ENCODE results near the gene RUNDC1. TPM values are rescaled to one million over a fixed set of nuclear protein-coding genes. Genes with fewer than 3 reads are reported as not detected.

The RUNDC1 gene
- total RNA-seq (2014; rRNA removed; shearing (Covaris generic)) = 11.1 and 11.9 TPM in 2 replicates
- 6.1 and 6.9 TPM in 2 replicates for polyA plus RNA-seq (2016; fragmentation: Nextera tagmentation; extraction: Ambion mirVana)
- long read RNA-seq, transcript RUNDC1-201 (5 exons, 3,828 nt) = major isoform, 5 of 8 reads
- long read RNA-seq, partial matches to known transcripts = 1 of 8 reads
- long read RNA-seq, other reads (novel, unspliced or antisense) = 1 of 8 reads

- Mint-ChIP-seq H3K27me3 (ENCODE audit: insufficient read depth, low read depth, poor library complexity) (peaks cover 18% of the 10 kb centered on the region), H3K36me3 (ENCODE audit: low read depth) (peaks cover 9% of the 10 kb centered on the region; the same call in 2 of the 3 replicates), H3K27ac (peak within 1 kb of the TSS; percentile 95), H3K9me3 (no peaks in the 10 kb centered on the region; the same call in 2 of the 3 replicates), H3K4me3 (peak within 1 kb of the TSS; percentile 96), H3K4me1 (peaks cover 17% of the 10 kb centered on the region)
- H3K4me1 ChIP-seq (ENCODE audit: insufficient read depth) = peaks cover 16% of the 10 kb centered on the region
- peak within 1 kb of the TSS; percentile 96 for H3K4me2 ChIP-seq
- peaks cover 9% of the 10 kb centered on the region; the same call in 1 of the 2 replicates for H3F3A ChIP-seq (replicated peaks; ENCODE audit: low read depth)
- peak within 1 kb of the TSS; percentile 96 for H3K27ac ChIP-seq (ENCODE audit: low read depth)
- 0 out of 2 replicates have a peak, but pooled peaks cover 4% of the 10 kb centered on the region for H4K20me1 ChIP-seq (replicated peaks; ENCODE audit: insufficient read depth)
- no peaks in the 10 kb centered on the region for H3K36me3 ChIP-seq (ENCODE audit: insufficient read depth)
- H3K4me3 ChIP-seq = peak within 1 kb of the TSS; percentile 92
- TF ChIP-seq ZNF114 (CRISPR knock-in tag; IDR thresholded peaks at IDR 0.05) = no peak
- TF ChIP-seq JUNB (IDR thresholded peaks at IDR 0.05; ENCODE audit: unreplicated experiment) = no peak
- TF ChIP-seq CREB1 (CRISPR knock-in tag; IDR thresholded peaks at IDR 0.05; ENCODE audit: low read depth) = peak; percentile 73
- TF ChIP-seq POLR2AphosphoS5 (IDR thresholded peaks at IDR 0.05; ENCODE audit: low read depth) = peak; percentile 68
- TF ChIP-seq STAT1 (IDR thresholded peaks at IDR 0.05; ENCODE audit: unreplicated experiment) = no peak
- H3K27me3 ChIP-seq (ENCODE audit: insufficient read depth) = no peaks in the 10 kb centered on the region
- ATAC-seq (peak; percentile 77), DNase-seq (ENCODE audit: low spot score) (peak; percentile 97)
- peak within 1 kb of the TSS; percentile 100 for H2AFZ ChIP-seq
- no peaks in the 10 kb centered on the region for H3K9me2 ChIP-seq (ENCODE audit: insufficient read depth)
- peaks cover 33% of the 10 kb centered on the region for H3K79me2 ChIP-seq (replicated peaks; ENCODE audit: insufficient read depth)
Measured at GRCh38 chr17:42980274-42980765, at the start of gene RUNDC1. Gene RUNDC1 (plus strand): TSS chr17:42980565. CDS start chr17:42980577, 12 bp downstream.

- H3K4me1 Mint-ChIP-seq = no peaks in the 10 kb centered on the region; the same call in 2 of the 3 replicates
- H3K27ac Mint-ChIP-seq = no peak overlapping the region
- Histone ChIP-seq H3K9me2 (ENCODE audit: insufficient read depth) (no peaks in the 10 kb centered on the region), H3K27me3 (ENCODE audit: insufficient read depth) (no peaks in the 10 kb centered on the region), H3K4me1 (ENCODE audit: insufficient read depth) (no peaks in the 10 kb centered on the region), H4K20me1 (replicated peaks; ENCODE audit: insufficient read depth) (no peaks in the 10 kb centered on the region), H2AFZ (no peak overlapping the region), H3F3A (replicated peaks; ENCODE audit: low read depth) (no peaks in the 10 kb centered on the region), H3K4me2 (no peak overlapping the region), H3K4me3 (no peak overlapping the region), H3K79me2 (replicated peaks; ENCODE audit: insufficient read depth) (no peaks in the 10 kb centered on the region), H3K27ac (ENCODE audit: low read depth) (no peak overlapping the region), H3K36me3 (ENCODE audit: insufficient read depth) (no peaks in the 10 kb centered on the region)
- H3K4me3 Mint-ChIP-seq = no peak overlapping the region
- DNase-seq (ENCODE audit: low spot score) = peak; percentile 89
- ATAC-seq = peak; percentile 97
- TF ChIP-seq CTCF (conservative IDR thresholded peaks at IDR 0.05; ENCODE audit: low read depth in 2 of 2) = peak; percentile 82 to 89
- TF ChIP-seq STAT1 (IDR thresholded peaks at IDR 0.05; ENCODE audit: unreplicated experiment) = no peak
- TF ChIP-seq JUNB (IDR thresholded peaks at IDR 0.05; ENCODE audit: unreplicated experiment) = no peak
- TF ChIP-seq CREB1 (CRISPR knock-in tag; IDR thresholded peaks at IDR 0.05; ENCODE audit: low read depth) = no peak
- no peak for TF ChIP-seq ZNF114 (CRISPR knock-in tag; IDR thresholded peaks at IDR 0.05)
- no peaks in the 10 kb centered on the region for H3K36me3 Mint-ChIP-seq (ENCODE audit: low read depth)
- H3K9me3 Mint-ChIP-seq = no peaks in the 10 kb centered on the region
- H3K27me3 Mint-ChIP-seq (ENCODE audit: insufficient read depth, low read depth, poor library complexity) = peaks cover 7% of the 10 kb centered on the region
Measured at GRCh38 chr17:42937712-42938596, 42.4 kb upstream of the RUNDC1 start.

Measured in GM23338 (cell line).